Type B pancreatic cell (in vitro differentiated cells): ENCODE results near the gene BTRC. TPM values are rescaled to one million over a fixed set of nuclear protein-coding genes. Genes with fewer than 3 reads are reported as not detected.

ENCODE experiments used
- DNase-seq: peaks from one replicate; pipeline ENCODE4 v3.0.0; 2021; ENCODE audit warnings: mixed read lengths; ENCODE audit not compliant: unreplicated experiment; ENCODE audit errors: extremely low spot score
- H3K27ac Mint-ChIP-seq: 2 replicates; pipeline ENCODE4 v1.8.0; 2021; ENCODE audit warnings: mild to moderate bottlenecking, mixed read lengths
- H3K27me3 Mint-ChIP-seq: 2 replicates; pipeline ENCODE4 v1.8.0; 2021; ENCODE audit warnings: mixed read lengths
- H3K36me3 Mint-ChIP-seq: 2 replicates; pipeline ENCODE4 v1.8.0; 2021; ENCODE audit warnings: mixed read lengths
- H3K4me1 Mint-ChIP-seq: one replicate; pipeline ENCODE4 v1.8.0; 2021; ENCODE audit warnings: mixed read lengths; ENCODE audit not compliant: unreplicated experiment
- H3K4me3 Mint-ChIP-seq: 2 replicates; pipeline ENCODE4 v1.8.0; 2021; ENCODE audit warnings: mild to moderate bottlenecking, mixed read lengths
- H3K9me3 Mint-ChIP-seq: 2 replicates; pipeline ENCODE4 v1.8.0; 2021; ENCODE audit warnings: mixed read lengths
- total RNA-seq: library from RNA; stranded (reverse); gene quantifications from 2 replicates; pipeline ENCODE4 v1.2.1, GENCODE V29; 2021; ENCODE audit warnings: low replicate concordance
- TF ChIP-seq, protein P1 (sequence below): fragments of 200-600 bp; sonication (generic); conservative IDR thresholded peaks from 2 replicates; pipeline ENCODE4 v1.5.0; 2021; ENCODE audit warnings: antibody characterized with exemption, mild to moderate bottlenecking

BTRC gene
- total RNA-seq, 1 donor from 2014 or later: 35.2 TPM

DNA sequence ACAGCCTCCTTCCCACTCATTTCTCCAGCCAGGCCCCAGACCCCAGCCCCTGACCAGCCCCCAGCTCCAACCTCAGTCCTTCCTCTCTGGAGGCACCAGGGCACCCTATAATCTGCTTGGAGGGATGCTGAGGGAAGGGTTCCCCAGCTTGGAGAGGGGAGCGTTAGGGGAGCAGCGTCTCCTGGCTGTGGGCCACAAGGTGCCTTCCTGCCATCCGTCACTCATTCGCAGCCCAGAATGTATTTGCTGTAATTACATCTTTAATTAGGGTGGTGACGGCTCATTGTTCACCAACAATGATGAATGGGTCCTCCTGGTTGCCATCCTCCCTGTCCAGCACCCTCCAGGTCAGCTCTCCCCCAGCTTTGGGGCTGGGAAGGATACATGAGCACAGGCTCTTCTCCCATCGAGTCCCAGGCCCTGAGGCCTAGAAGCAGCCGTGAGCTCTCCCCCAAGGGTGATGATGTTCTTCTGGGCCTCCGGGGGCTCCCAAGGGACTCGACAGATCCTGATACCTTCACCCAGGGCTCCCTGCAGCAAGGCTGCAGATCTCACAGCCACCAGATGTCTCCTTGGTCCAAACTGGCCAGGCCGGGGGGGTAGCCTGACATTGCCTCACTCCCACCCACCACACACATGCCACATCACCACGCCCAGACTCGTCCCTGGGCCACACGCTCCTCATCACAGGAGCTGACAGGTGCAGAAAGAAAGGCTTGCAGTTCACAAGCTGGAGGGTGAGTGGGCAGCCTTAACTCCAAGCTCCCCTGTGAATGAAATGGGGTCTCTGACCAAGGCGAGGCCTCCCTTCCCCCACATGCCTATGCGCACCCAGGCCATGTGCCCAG is 207.3 kb downstream of the BTRC start:
- Mint-ChIP-seq H3K27me3 (peaks cover 38% of the 10 kb centered on the region), H3K27ac (no peak overlapping the region), H3K4me1 (peaks cover 36% of the 10 kb centered on the region), H3K9me3 (no peaks in the 10 kb centered on the region), H3K4me3 (no peak overlapping the region), H3K36me3 (peaks cover under 1% of the 10 kb centered on the region)
- peak; percentile 64 for DNase-seq
- TF ChIP-seq, protein P1, sequence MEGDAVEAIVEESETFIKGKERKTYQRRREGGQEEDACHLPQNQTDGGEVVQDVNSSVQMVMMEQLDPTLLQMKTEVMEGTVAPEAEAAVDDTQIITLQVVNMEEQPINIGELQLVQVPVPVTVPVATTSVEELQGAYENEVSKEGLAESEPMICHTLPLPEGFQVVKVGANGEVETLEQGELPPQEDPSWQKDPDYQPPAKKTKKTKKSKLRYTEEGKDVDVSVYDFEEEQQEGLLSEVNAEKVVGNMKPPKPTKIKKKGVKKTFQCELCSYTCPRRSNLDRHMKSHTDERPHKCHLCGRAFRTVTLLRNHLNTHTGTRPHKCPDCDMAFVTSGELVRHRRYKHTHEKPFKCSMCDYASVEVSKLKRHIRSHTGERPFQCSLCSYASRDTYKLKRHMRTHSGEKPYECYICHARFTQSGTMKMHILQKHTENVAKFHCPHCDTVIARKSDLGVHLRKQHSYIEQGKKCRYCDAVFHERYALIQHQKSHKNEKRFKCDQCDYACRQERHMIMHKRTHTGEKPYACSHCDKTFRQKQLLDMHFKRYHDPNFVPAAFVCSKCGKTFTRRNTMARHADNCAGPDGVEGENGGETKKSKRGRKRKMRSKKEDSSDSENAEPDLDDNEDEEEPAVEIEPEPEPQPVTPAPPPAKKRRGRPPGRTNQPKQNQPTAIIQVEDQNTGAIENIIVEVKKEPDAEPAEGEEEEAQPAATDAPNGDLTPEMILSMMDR: no peak

DNA sequence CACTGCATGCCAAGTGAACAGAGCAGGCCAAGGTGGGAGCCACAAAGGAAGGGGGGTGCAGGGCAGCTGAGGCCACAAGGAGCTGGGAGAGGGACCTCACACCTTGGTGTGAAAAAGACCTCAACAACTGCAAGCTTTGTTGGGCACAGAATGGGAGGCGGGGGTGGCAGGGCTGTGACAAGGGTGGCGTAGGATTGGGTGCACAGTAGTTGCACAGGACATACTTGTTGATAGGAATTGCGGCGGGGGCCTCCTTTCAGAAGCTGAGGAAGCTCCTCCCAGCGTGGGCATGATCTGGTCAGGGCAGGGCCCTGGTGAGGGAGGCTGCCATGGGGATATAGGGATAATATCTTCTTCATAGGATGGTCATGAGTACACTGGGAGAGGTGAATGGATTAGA is 208.3 kb downstream of the BTRC start:
- Mint-ChIP-seq H3K9me3 (no peaks in the 10 kb centered on the region), H3K27ac (no peak overlapping the region), H3K27me3 (peaks cover 46% of the 10 kb centered on the region), H3K36me3 (no peaks in the 10 kb centered on the region), H3K4me3 (no peak overlapping the region), H3K4me1 (peaks cover 39% of the 10 kb centered on the region)
- DNase-seq: peak; percentile 55
- TF ChIP-seq, protein P1: no peak

- Mint-ChIP-seq H3K9me3 (no peaks in the 10 kb centered on the region), H3K4me3 (no peak overlapping the region), H3K27ac (no peak overlapping the region), H3K36me3 (no peaks in the 10 kb centered on the region), H3K27me3 (peaks cover 53% of the 10 kb centered on the region), H3K4me1 (peaks cover 32% of the 10 kb centered on the region)
- TF ChIP-seq, protein P1: no peak
- peak; percentile 34 for DNase-seq
Measured at GRCh38 chr10:101563007-101563406, 209.0 kb downstream of the BTRC start.

- H3K27me3 Mint-ChIP-seq: peaks cover 59% of the 10 kb centered on the region
- H3K9me3 Mint-ChIP-seq: no peaks in the 10 kb centered on the region
- peak overlapping the region; percentile 9 for H3K27ac Mint-ChIP-seq
- H3K4me1 Mint-ChIP-seq: peaks cover 30% of the 10 kb centered on the region
- TF ChIP-seq, protein P1: no peak
- peak; percentile 56 for DNase-seq
- H3K36me3 Mint-ChIP-seq: no peaks in the 10 kb centered on the region
- H3K4me3 Mint-ChIP-seq: no peak overlapping the region
Measured at GRCh38 chr10:101563497-101564040, 209.6 kb downstream of the BTRC start.

- peak; percentile 65 for DNase-seq
- TF ChIP-seq, protein P1: no peak
- Mint-ChIP-seq H3K4me3 (no peak overlapping the region), H3K27ac (no peak overlapping the region), H3K9me3 (no peaks in the 10 kb centered on the region), H3K4me1 (peaks cover 20% of the 10 kb centered on the region), H3K36me3 (no peaks in the 10 kb centered on the region), H3K27me3 (peaks cover 68% of the 10 kb centered on the region)
Measured at GRCh38 chr10:101564490-101564991, 210.6 kb downstream of the BTRC start.
